ENCODE results near the gene GPR150. TPM values are rescaled to one million over a fixed set of nuclear protein-coding genes. Genes with fewer than 3 reads are reported as not detected.

Gene GPR150
- total RNA-seq, 1 donor, result 0.36 TPM

DNA sequence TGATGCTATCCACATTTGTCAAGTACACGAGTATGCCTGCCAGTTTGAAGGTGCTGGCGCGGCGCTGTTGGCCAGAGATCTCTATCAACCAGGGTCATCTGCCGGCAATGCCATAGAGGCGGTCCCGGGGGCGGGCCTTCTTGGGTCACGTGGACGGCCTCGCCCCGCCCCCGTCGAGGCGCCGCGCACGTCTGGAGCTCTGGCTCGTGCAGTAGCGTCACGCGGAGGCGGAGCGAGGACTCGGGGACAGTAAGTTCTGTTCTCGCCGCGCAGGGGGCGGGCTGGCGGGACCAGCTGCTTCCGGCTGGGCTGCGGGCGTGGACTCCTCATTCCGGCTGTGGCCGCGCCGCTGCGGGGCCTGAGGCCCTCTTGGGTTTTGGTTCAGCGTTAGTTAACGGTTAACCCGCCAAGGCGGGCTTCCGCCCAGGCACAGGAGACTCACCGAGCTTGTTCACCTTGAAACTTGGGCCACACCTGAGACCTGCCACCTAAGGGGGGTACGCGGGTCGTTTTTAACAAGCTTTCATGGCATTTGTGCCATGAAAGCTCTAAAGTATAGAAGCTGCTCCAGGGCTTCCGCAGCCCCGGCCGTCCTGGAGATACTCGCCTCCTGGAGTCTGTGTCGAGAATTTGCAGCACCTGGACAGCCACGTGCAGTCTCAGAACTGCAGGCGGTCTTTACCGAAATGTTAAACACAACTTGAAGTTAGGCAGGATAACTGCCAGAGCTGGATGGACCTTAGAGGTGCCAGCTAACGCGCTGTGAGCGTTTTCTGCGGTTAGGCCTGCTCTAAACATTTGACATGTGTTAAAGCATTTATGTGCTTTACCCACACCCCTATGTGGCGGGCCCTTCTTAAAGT is 26.9 kb downstream of the GPR150 start, which contains the start of gene RFESD:
TSS of gene RFESD (plus strand) at position 209 of the 863 bp plus-strand sequence. CDS start 5,495 bp downstream, outside the sequence.
- peak; percentile 93 for DNase-seq (ENCODE audit: insufficient read length, low spot score, missing footprints)
- Histone ChIP-seq H3K4me2 (ENCODE audit: insufficient read depth, low read length) (peak within 1 kb of the TSS; percentile 95), H3K4me3 (ENCODE audit: insufficient read depth, low read length) (peak within 1 kb of the TSS; percentile 79), H3K27me3 (ENCODE audit: insufficient read depth, low read length) (no peaks in the 10 kb centered on the region), H2AFZ (ENCODE audit: low read length) (peak within 1 kb of the TSS; percentile 92), H3K4me1 (ENCODE audit: insufficient read depth, low read length) (peaks cover 10% of the 10 kb centered on the region), H3K27ac (ENCODE audit: low read depth, low read length) (peak within 1 kb of the TSS; percentile 81), H4K20me1 (ENCODE audit: insufficient read depth, low read length) (no peaks in the 10 kb centered on the region), H3K9me3 (ENCODE audit: low read depth, low read length) (no peaks in the 10 kb centered on the region), H3K79me2 (ENCODE audit: insufficient read depth, low read length) (no peaks in the 10 kb centered on the region), H3K36me3 (ENCODE audit: insufficient read depth, low read length) (no peaks in the 10 kb centered on the region)
- TF ChIP-seq CTCF (IDR thresholded peaks at IDR 0.05; ENCODE audit: extremely low read depth, low read depth, low read length), result peak; percentile 9

DNA sequence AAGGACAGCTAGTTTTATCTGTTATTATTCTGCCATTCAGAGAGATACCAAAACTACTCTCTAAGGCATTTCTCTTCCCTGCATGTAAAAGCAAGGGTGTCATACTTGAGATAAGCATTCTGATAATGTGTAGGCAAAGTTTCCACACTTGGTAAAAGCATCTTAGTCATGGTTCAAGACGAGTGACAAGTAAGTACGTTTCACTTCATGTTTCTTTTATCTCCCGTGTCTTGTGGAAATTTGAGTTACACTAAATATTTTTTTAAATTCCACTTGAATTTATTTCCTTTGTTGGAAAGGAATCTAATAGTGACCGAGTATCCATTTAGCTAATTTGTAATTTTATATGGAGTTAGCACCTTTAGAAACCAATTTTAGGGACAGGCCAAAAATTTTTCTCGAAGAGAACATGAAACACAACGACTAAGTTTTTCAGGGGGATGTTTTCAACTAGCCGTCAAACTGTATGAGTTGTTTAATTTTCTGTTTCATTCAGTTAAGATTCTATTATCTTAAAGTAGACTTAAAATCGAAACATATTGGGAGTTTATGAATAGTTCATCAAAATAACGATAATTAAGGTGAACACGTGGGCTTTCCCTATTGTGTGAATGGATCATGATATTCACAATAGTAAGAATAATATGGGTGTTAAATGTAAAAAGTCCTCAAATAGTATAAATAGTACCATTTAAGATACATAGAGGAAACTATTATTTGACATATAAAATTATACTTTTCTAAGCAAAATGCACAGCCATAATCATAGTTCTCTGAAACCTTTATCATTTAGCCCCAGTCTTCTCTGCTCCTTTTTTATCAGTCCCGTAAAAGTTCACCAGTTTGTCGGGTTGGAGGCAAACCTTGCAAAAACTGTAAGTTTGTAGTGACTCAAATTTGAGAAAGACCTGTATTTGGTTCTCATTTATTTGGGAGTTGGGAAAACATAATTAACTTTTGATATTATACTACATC is 28.3 kb downstream of the GPR150 start:
- Histone ChIP-seq H3K9me3 (ENCODE audit: low read depth, low read length) (no peaks in the 10 kb centered on the region), H3K36me3 (ENCODE audit: insufficient read depth, low read length) (no peaks in the 10 kb centered on the region), H4K20me1 (ENCODE audit: insufficient read depth, low read length) (no peaks in the 10 kb centered on the region), H3K27ac (ENCODE audit: low read depth, low read length) (no peak overlapping the region), H3K27me3 (ENCODE audit: insufficient read depth, low read length) (no peaks in the 10 kb centered on the region), H3K79me2 (ENCODE audit: insufficient read depth, low read length) (no peaks in the 10 kb centered on the region), H3K4me1 (ENCODE audit: insufficient read depth, low read length) (peaks cover 10% of the 10 kb centered on the region), H3K4me3 (ENCODE audit: insufficient read depth, low read length) (no peak overlapping the region), H3K4me2 (ENCODE audit: insufficient read depth, low read length) (peak overlapping the region; percentile 95), H2AFZ (ENCODE audit: low read length) (peak overlapping the region; percentile 8)
- TF ChIP-seq CTCF (IDR thresholded peaks at IDR 0.05; ENCODE audit: extremely low read depth, low read depth, low read length), result no peak
- DNase-seq (ENCODE audit: insufficient read length, low spot score, missing footprints), result no peak

- TF ChIP-seq CTCF (IDR thresholded peaks at IDR 0.05; ENCODE audit: extremely low read depth, low read depth, low read length), result no peak
These were observed 29.4 kb downstream of the GPR150 start for GRCh38 chr5:95649274-95649673.

More at GRCh38 chr5:95649274-95649673, 29.4 kb downstream of the GPR150 start:
- H3K27me3 ChIP-seq (ENCODE audit: insufficient read depth, low read length), result no peaks in the 10 kb centered on the region
- no peak overlapping the region for H3K27ac ChIP-seq (ENCODE audit: low read depth, low read length)
- no peak overlapping the region for H2AFZ ChIP-seq (ENCODE audit: low read length)
- no peaks in the 10 kb centered on the region for H3K36me3 ChIP-seq (ENCODE audit: insufficient read depth, low read length)
- no peaks in the 10 kb centered on the region for H3K9me3 ChIP-seq (ENCODE audit: low read depth, low read length)
- DNase-seq (ENCODE audit: insufficient read length, low spot score, missing footprints), result no peak
- no peak overlapping the region for H3K4me2 ChIP-seq (ENCODE audit: insufficient read depth, low read length)
- peaks cover 10% of the 10 kb centered on the region for H3K4me1 ChIP-seq (ENCODE audit: insufficient read depth, low read length)
- no peaks in the 10 kb centered on the region for H3K79me2 ChIP-seq (ENCODE audit: insufficient read depth, low read length)
- H3K4me3 ChIP-seq (ENCODE audit: insufficient read depth, low read length), result no peak overlapping the region
- no peaks in the 10 kb centered on the region for H4K20me1 ChIP-seq (ENCODE audit: insufficient read depth, low read length)
